Central memory CD8-positive, alpha-beta T cell (primary cell): Measurements from ENCODE around the gene TBC1D14.
A peak's percentile ranks its signal among the peaks of the same experiment; 100 is the strongest.

Experiments used
- ATAC-seq: fragments of 150-1000 bp; cut with Tn5 transposase; replicated peaks from 2 replicates; pipeline ENCODE4 v1.10.0; 2022; ENCODE audit warnings: mild to moderate bottlenecking, moderate FRiP score, moderate number of reproducible peaks; ENCODE audit not compliant: poor library complexity, severe bottlenecking; ENCODE audit errors: extremely low read depth
- DNase-seq, 2 donors: peaks; one replicate each; pipeline ENCODE4 v3.0.0; 2021; ENCODE audit warnings: low spot score in 2 of 2
- H3K27ac Mint-ChIP-seq: one replicate; pipeline ENCODE4 v1.8.0; 2022; ENCODE audit warnings: low read depth, mild to moderate bottlenecking, moderate library complexity, mixed read lengths
- H3K27me3 Mint-ChIP-seq: one replicate; pipeline ENCODE4 v1.8.0; 2022; ENCODE audit warnings: mixed read lengths
- H3K36me3 Mint-ChIP-seq: one replicate; pipeline ENCODE4 v1.8.0; 2022; ENCODE audit warnings: mild to moderate bottlenecking, moderate library complexity, mixed read lengths; ENCODE audit not compliant: insufficient read depth
- H3K4me1 Mint-ChIP-seq: one replicate; pipeline ENCODE4 v1.8.0; 2022; ENCODE audit warnings: mixed read lengths
- H3K4me3 Mint-ChIP-seq: one replicate; pipeline ENCODE4 v1.8.0; 2022; ENCODE audit warnings: mild to moderate bottlenecking, moderate library complexity, mixed read lengths
- H3K9me3 Mint-ChIP-seq: one replicate; pipeline ENCODE4 v1.8.0; 2022; ENCODE audit warnings: mixed read lengths

The TBC1D14 gene

DNA sequence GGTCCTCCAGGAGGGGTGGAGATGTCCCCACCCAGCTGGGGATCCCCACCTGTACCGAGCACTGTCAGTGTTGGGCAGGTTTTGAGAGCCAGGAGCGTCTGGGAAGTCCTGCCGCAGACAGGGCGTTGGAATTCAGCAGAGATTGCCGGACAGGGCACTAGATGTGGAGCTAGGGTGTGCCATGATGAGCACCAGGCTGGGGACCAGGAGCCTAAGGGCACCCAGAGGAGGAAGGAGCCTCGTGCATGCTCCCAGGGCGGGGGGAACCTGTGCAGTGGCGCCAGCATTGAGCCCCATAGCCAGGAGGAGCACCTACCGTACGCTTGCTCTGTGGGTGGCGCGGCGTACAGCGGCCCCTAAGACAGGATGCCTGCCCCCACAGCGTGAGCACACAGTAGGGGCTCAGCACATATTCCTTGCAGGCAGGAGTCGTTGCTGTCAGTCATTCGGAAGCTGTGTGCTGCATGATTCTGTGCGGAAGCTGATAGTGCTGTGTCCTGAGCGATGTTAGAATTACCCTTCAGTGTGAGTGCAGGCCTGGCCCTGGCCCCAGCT lies 114.8 kb downstream of the TBC1D14 start:
- Mint-ChIP-seq H3K4me3 (no peak overlapping the region), H3K36me3 (peaks cover 36% of the 10 kb centered on the region), H3K4me1 (no peaks in the 10 kb centered on the region), H3K27me3 (no peaks in the 10 kb centered on the region), H3K27ac (no peak overlapping the region), H3K9me3 (no peaks in the 10 kb centered on the region)
- ATAC-seq (no peak), DNase-seq (no peak)

DNA sequence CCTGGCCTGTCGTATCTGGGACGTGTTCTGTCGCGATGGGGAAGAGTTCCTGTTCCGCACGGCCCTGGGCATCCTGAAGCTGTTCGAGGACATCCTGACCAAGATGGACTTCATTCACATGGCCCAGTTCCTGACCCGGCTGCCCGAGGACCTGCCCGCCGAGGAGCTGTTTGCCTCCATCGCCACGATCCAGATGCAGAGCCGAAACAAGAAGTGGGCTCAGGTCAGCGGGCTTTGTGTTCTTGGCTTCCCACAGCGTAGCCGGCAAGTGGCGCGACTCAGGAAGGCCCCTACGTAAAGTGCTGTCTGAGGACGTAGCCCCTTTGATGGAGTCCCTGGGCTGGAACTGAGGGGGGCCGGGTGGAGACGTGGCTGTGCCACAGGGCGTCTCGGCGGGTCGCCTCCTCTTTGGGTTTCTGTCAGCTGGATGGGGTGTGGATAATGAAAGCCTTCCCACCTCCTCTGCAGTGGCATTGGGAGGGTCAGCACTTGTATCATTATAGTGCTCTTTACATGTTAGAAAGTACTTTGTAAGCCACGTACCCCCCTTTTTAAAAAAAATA lies 115.5 kb downstream of the TBC1D14 start:
- no peaks in the 10 kb centered on the region for H3K4me1 Mint-ChIP-seq
- no peak overlapping the region for H3K27ac Mint-ChIP-seq
- ATAC-seq, result no peak
- no peaks in the 10 kb centered on the region for H3K27me3 Mint-ChIP-seq
- no peaks in the 10 kb centered on the region for H3K9me3 Mint-ChIP-seq
- no peak for DNase-seq
- H3K36me3 Mint-ChIP-seq, result peaks cover 37% of the 10 kb centered on the region
- H3K4me3 Mint-ChIP-seq, result no peak overlapping the region

DNA sequence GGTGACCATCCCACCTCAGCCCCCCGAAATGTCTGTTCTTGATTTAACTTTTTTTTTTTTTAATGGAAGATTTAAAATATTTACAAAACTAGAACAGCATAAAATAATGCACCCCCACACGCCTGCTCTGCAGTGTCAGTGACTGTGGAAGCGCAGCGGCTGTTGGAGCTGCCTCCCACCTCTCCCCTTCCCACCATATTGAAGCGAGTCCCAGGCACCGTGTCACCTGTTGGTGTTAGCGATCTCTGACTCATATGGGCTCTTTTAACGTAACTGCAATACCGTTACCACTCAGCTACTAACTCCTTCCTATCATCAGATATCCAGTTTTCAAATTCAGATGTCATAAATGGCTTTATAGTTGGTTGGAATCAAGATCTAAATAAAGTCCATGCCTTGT lies 116.5 kb downstream of the TBC1D14 start:
- H3K4me1 Mint-ChIP-seq, result no peaks in the 10 kb centered on the region
- no peak overlapping the region for H3K4me3 Mint-ChIP-seq
- H3K27ac Mint-ChIP-seq, result no peak overlapping the region
- no peaks in the 10 kb centered on the region for H3K9me3 Mint-ChIP-seq
- no peaks in the 10 kb centered on the region for H3K27me3 Mint-ChIP-seq
- DNase-seq (no peak), ATAC-seq (no peak)
- H3K36me3 Mint-ChIP-seq, result peaks cover 36% of the 10 kb centered on the region

DNA sequence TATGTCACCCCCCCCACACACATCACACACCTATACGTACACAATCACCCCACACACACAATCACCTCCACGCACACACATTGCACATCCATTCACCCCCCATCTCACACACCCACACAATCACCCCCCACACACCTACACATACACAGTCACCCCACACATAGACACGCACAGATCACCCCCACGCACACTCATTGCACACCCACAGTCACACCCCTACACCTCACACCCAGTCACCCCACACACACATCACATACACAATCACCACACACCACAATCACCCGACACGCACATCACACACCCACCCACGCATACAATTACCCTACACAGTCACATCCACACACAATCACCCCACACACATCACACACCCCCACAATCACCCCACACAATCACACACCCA lies 117.7 kb downstream of the TBC1D14 start:
- Mint-ChIP-seq H3K27me3 (no peaks in the 10 kb centered on the region), H3K27ac (no peak overlapping the region), H3K36me3 (peaks cover 36% of the 10 kb centered on the region), H3K4me1 (no peaks in the 10 kb centered on the region), H3K4me3 (no peak overlapping the region), H3K9me3 (no peaks in the 10 kb centered on the region)
- ATAC-seq (no peak), DNase-seq (no peak)

DNA sequence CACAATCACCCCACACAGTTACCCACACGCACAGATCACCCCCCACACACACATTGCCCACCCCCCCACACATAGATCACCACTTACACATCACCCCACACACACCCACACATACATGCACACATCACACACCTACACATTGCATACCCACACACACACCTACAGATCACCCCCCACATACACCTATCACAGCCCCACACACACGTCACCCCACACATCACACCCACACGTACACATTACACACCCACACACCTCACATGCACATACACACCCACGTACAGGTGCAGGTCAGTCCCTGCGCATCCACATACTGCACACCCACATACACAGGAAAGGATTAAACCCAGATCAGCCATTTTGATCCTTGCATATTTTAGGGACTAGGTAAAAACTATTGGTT lies 118.3 kb downstream of the TBC1D14 start:
- Mint-ChIP-seq H3K4me1 (no peaks in the 10 kb centered on the region), H3K27me3 (no peaks in the 10 kb centered on the region), H3K4me3 (no peak overlapping the region), H3K36me3 (peaks cover 38% of the 10 kb centered on the region), H3K9me3 (no peaks in the 10 kb centered on the region), H3K27ac (no peak overlapping the region)
- no peak for DNase-seq
- no peak for ATAC-seq

DNA sequence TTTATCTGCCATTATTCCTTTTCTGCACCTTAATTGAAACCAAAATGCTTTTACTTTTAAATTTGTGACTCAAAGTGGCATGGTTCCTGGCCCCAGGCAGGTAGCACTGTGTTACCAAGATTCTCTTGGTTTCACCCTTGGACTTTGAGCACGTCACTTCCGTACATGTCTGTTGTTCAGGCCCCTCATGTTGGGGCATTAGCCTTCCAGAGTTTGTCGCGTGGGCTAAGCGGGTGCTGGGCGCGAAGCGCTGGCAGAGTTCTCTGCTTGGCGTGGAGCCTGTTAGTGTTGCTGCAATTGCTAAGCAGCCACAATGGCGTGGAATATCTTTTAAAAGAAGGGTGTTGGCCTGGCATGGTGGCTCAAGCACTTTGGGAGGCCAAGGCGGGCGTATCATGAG lies 119.6 kb downstream of the TBC1D14 start:
- H3K27ac Mint-ChIP-seq, result peak overlapping the region; percentile 82
- DNase-seq, result no peak
- H3K9me3 Mint-ChIP-seq, result no peaks in the 10 kb centered on the region

DNA sequence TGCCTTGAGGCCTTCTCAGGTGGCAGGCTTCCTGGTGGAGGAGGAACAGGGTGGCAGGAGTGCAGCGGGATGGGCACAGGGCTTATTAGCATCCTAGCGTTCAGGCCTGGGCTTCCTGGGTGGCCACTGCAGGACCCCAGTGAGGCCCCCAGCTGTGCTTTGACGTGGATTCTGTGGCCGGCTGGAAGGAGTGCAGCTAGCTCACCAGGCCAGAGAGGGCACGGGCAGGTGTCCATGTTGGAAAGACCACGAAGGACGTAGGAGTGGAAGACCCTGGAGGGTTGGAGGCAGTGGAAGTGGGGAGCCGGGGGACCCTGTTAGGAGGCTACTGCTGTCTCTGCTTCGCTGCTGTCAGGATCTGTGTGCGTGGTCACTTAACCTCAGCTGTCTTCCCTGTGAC lies 120.3 kb downstream of the TBC1D14 start:
- no peaks in the 10 kb centered on the region for H3K9me3 Mint-ChIP-seq
- DNase-seq, result no peak
- H3K27ac Mint-ChIP-seq, result peak overlapping the region; percentile 82
- H3K4me1 Mint-ChIP-seq, result no peaks in the 10 kb centered on the region
- H3K36me3 Mint-ChIP-seq, result peaks cover 33% of the 10 kb centered on the region
- no peaks in the 10 kb centered on the region for H3K27me3 Mint-ChIP-seq
- ATAC-seq, result no peak
- H3K4me3 Mint-ChIP-seq, result no peak overlapping the region

More for the DNA sequence above, 119.6 kb downstream of the TBC1D14 start:
- Mint-ChIP-seq H3K4me3 (no peak overlapping the region), H3K36me3 (peaks cover 36% of the 10 kb centered on the region), H3K4me1 (no peaks in the 10 kb centered on the region), H3K27me3 (no peaks in the 10 kb centered on the region)
- no peak for ATAC-seq

DNA sequence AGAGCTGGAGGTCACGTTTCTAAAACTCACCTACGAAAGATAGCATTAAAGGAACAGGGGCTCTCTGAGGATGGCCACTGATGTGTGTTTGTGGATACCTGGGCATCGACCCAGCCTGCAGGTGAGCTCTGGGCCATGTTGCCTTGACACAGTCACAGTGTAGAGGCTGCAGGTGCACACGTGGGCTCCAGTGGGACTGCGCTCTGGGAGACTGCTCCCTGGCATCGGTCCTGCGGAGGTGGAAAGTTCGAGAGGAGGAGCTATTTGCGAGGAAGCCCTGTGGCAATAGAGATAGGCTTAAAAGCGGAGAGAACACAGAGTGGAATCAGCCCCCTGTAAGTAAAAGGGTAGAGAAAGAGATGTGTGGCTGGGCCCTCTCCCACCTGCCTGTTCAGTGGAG lies 121.2 kb downstream of the TBC1D14 start:
- Mint-ChIP-seq H3K27ac (no peak overlapping the region), H3K36me3 (peaks cover 26% of the 10 kb centered on the region), H3K27me3 (no peaks in the 10 kb centered on the region), H3K9me3 (no peaks in the 10 kb centered on the region), H3K4me1 (no peaks in the 10 kb centered on the region), H3K4me3 (no peak overlapping the region)
- DNase-seq, result no peak
- ATAC-seq, result no peak

DNA sequence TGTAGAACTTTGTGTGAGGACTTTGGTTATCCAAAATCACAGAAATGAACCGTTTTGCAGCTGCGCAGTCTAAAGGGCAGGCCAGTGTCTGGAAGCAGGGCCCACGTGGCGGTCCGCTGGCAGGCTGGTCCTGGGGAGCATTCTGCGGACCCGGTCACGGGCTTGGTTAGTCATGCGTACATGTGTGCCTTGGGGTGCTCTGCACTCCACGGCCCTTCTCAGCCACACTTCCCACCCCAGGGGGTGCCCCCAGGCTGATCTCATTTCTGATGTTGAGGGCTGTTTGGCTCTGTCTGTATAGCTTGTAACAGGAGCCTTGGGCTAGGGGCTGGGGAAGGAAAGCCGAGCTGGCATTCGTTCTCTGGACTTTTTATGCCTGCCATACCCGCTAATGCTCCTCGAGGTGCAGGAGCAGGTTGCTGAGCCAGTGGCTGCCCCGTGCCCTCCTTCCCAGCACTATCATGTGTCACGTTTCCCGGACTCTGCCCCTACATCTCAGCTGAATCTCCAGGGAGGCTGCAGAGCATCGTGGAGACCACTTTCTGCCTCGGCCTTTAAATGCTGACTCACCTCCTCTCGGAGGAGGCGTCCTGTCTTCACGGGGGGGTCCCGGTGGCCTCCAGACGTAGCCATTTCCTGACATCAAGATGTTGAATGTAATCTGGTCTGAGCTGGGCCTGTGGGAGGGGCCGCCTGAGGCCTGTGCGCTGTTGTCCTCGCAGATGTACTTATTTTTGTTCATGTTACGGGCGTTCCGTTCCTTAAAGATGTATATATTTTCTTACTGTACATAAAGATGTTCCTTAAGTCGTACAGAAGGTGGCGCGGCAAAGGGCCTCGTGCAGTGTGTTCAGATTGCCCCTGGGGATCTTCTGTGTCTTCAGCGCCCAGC lies 122.2 kb downstream of the TBC1D14 start:
- Mint-ChIP-seq H3K4me3 (no peak overlapping the region), H3K36me3 (peaks cover 23% of the 10 kb centered on the region), H3K4me1 (no peaks in the 10 kb centered on the region), H3K9me3 (no peaks in the 10 kb centered on the region), H3K27ac (no peak overlapping the region), H3K27me3 (no peaks in the 10 kb centered on the region)
- ATAC-seq (no peak), DNase-seq (no peak)

DNA sequence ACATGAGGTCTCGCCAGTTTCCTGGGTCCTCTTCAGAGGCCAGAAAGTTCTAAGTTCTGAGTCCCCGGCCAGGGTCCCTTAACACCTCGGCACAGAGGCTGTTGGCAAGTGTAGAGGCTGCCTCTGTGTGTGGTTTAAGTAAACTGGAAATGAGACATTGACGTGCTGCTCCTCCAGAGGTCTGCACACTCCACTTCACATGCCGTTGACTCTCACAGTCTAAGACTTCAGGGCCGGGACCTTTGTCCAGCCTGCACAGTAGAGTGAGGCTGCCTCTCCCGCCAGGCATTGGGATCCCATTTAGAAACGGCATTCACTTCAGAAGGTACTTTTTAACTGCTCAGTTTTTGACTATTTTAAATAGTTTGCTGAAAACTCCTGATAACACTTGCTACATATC lies 123.0 kb downstream of the TBC1D14 start:
- Mint-ChIP-seq H3K27me3 (no peaks in the 10 kb centered on the region), H3K27ac (no peak overlapping the region), H3K4me3 (no peak overlapping the region), H3K36me3 (peaks cover 22% of the 10 kb centered on the region), H3K4me1 (peaks cover 3% of the 10 kb centered on the region), H3K9me3 (no peaks in the 10 kb centered on the region)
- no peak for ATAC-seq
- no peak for DNase-seq

DNA sequence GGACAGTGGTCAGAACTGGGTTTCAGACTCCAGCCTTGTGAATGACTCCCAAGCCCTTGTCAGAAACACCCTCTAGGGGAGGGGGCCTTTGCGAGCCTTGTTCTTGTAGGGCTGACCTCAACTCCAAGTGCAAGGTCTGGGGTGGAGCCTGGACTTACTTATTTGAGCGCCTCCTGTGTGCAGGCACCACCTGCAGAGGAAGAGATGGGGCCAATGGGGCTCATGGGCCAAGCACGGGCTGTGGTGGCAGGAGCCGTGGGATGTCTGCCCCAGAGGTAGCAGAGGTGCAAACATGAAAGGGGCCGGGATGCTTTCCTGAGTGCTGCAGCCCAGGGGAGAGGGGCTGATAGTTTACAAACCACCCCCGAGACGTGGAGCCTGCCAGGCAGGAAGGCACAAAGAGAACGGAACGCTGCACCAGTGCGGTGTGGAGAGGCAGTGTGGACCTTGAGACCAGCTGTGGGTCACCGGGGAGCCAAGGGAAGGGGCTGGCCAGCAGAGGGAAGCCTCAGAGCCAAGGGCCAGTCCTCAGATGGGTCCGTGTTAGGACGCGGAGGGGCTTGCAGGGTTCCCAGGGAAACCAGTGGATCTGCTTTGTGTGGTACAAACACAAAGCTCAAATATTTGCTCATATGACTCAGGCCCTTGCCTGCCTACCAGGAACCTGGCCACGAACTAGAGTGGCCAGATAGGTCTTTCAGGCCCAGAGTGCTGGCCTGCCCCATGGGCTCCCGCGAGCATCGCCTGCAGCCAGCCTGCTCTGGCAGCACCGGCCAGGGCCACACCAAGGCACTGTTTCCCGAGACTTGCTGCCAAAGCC lies 124.8 kb downstream of the TBC1D14 start:
- ATAC-seq (no peak), DNase-seq (no peak)
- Mint-ChIP-seq H3K4me3 (no peak overlapping the region), H3K36me3 (peaks cover 17% of the 10 kb centered on the region), H3K27ac (no peak overlapping the region), H3K9me3 (no peaks in the 10 kb centered on the region), H3K4me1 (peaks cover 7% of the 10 kb centered on the region), H3K27me3 (no peaks in the 10 kb centered on the region)

DNA sequence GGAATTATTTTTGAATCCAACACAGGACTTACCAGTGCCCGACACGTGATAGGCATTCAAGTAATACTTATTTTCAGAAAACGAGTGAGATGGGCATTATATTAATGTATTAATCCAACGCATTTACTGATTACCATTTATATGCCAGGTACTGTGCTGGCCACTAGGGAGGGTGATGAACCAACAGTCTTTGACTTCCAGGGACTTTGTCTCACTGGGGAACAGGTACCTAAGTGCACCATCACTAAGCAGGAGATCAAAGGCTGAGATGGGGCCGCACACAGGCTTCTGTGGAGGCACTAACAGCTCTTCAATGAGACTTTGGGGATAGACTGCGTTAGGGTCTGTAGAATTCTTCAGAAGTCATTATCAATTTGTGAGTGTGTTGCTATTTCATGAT lies 127.8 kb downstream of the TBC1D14 start:
- Mint-ChIP-seq H3K9me3 (no peaks in the 10 kb centered on the region), H3K4me1 (peaks cover 16% of the 10 kb centered on the region), H3K36me3 (peaks cover 10% of the 10 kb centered on the region), H3K4me3 (no peak overlapping the region), H3K27ac (no peak overlapping the region), H3K27me3 (no peaks in the 10 kb centered on the region)
- no peak for ATAC-seq
- no peak for DNase-seq
